GM18526 (cell line): ENCODE data around the gene NEDD4.

Experiments
- POLR2A ChIP-seq: IDR thresholded peaks from 3 replicates; pipeline ENCODE4 v1.6.1; 2011; ENCODE audit not compliant: insufficient read length; ENCODE audit errors: extremely low read depth

Gene NEDD4

DNA sequence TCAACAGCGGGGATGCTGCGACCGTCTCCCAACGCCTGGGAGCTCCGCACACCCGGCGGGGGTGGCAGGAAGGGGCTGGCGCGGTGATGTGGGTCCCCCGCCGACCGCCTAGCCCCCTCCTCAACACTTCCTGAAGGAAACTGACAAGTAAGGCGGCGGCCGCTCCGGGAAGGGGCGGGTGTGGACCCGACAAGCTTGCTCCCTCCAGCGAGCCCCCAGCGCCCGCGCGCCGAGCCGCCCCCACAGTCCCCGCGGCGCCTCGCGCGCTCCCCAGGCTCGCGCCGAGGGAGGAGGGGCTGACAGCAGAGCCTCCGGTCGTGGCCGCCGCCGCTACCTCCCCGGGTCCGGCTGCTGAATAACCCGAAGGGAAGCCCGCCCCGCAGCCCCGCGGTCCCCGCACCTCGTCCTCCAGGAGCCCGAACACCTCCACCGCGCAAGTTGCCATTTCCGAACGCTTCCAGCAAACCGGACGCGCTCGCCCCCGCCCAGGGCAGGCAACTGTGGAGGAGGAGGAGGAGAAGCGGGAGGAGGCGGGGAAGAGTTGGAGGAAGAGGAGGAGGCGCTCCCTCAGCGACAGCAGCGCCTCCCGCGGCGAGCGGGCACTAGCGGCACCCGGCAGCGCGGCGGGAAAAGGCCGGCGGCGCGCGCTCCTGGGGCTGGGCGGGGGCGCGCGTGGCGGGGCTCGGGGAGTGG lies at the start of gene NEDD4:
Gene NEDD4 (minus strand): TSS at position 502 of the 693 bp plus-strand sequence. CDS start 57 bp downstream, at position 445.
- no peak for TF ChIP-seq POLR2A

DNA sequence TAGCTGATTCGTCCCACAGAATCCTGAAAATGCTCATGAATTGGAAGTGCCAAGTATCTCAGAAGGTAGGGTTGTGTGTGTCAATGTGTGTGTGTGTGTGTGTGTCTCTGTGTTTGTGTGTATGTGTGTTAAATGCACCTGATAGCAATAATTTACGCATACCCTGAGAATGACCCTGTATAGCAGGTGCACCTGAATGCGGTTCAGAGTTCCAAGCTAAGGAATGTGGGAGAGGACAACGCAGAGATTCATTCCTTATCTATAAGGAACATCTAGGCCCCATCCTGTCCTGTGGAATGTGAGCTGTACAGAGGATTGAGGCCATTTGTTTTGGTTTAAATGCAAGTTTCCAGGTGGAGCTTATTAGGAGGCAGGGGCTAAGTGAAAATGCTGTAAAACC lies 49.1 kb upstream of the NEDD4 start:
- TF ChIP-seq POLR2A = no peak

DNA sequence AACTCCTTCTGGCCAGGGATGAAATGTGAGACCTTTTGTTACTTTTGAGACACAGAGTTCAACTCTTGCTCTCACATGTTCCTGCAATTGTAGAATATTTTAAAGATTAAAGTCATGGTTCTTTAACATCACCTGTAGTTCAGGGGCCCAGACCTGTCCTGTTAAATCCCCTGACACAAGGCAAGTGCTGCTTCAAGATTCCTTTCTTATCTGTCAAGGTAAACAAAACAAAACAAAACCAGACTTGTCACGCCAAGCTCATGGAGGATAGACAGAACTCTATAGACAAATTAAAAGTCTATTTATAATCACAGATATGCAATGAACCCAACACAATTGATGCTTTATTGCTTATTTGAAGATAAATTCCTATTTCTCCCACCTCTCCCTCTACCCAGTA lies 48.6 kb upstream of the NEDD4 start:
- no peak for TF ChIP-seq POLR2A

DNA sequence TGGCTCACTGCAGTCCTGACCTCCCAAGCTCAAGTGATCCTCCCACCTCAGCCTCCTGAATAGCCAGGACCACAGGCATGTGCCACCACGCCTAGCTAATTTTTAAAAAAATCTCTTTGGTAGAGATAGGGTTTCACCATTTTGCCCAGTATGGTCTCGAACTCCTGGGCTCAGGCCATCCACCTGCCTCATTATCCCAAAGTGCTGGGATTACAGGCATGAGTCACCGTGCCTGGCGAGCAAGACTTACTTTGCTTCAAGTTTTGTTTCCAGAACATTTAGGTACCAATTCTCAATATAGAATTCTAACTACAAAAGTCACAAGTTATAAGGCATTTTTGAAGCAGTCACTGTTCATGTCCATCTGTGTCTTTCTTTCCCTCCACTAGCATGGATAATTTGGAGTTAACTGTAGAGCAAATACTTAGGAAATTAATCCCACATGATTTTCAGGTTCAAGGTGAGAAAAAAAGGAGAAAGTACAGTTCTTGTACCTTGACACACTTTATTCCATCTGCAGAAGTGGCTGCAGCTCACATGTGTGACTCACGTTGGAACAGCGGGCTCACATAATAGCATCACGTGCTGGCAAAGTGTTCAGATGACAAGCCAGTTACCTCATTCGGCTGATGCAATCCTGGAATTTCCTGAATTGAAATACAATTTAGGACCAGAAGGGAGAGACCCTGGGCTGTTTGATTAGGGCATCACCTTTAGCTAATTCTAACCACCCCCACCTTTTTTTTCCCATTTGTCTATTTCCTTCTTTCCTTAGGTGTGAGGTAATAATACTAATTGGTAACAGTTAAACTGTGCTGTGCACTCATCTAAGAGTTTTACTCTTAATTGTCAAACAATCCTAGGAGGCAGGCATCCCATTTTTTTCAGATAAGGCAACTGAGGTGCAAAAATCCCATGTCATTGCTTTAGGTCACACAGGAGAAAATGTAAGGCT lies 46.9 kb upstream of the NEDD4 start:
- no peak for TF ChIP-seq POLR2A

- no peak for TF ChIP-seq POLR2A
Measured at GRCh38 chr15:56038707-56039106, 45.3 kb upstream of the NEDD4 start.

DNA sequence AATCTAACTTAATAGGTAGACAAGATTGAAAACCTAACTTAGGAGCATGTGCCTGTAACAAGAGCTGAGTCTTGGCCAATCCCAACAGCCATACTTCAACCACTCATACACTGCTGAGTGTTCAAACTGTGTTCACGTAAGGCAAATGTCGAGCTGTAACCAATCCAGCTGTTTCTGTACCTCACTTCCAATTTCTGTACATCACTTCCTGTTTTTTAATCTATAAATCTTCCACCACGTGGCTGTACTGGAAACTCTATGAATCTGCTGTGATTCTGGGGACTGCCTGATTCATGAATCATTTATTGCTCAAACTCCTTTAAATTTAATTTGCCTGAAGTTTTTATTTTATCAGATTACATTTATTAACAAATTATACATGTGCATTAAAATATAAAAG lies 44.6 kb upstream of the NEDD4 start:
- no peak for TF ChIP-seq POLR2A

DNA sequence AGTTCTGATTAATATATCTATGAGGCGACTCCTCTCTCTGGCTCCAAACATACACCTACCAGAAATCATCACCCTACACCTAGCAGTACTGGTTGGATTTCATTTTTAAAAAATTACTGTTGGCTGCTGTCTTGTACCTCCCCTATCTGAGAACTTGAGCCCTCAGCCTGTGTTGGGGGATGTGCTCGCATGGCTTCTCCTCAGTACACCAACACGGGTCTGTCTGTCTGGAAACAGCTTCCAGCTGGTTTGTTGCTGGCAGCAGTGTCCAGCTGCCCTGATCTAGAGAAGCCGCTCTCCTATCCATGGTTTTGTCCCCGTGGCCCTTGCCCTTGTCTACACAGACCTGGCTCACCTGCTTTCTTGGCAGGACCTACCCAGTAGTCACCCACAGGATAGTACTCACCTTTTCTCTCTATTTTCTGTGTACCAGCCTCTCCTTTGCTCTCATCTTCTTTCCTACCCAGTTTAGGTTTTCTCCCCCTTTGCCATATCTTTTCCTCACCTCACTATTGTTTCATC lies 43.2 kb upstream of the NEDD4 start:
- TF ChIP-seq POLR2A = no peak

DNA sequence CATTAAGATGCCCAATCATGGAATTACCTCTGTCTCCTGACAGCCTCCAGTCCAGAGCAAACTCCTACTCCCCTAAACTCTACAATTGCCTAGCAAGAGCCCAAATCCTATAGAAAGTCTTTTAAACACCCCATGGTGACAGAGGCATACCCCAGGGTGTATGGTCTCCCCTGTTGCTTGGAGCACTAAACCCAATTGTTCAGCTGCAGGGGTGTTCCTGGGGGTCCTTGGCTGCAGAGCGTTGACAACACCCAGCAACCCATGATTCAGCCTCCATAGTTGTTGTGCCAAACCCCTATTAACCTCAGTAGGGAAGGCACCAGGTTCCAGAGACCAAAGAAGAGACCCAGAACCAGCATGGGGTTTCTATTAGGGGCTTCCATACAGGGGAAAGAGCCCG lies 41.8 kb upstream of the NEDD4 start:
- no peak for TF ChIP-seq POLR2A

DNA sequence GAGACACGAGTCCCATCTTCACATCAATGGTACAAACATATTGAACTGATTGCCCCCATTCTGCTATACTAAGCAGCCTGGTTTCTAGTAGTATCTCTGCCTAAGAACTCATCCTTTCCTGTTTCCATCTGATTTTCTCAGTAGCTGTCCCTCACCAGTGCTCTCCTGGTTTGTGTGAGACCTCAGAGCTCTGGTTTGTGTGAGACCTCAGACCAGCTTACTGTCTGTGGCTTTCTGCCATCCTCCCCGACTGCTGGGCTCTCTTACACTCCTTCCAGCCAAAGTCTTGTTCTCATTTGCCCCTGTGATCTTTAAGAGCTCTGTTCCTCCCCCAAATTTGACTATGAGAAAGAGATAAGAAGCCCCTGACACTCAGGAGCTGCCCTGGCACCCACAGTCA lies 41.1 kb upstream of the NEDD4 start:
- TF ChIP-seq POLR2A = no peak

GRCh38 chr15:56032373-56032772 lies 39.0 kb upstream of the NEDD4 start:
- no peak for TF ChIP-seq POLR2A

GRCh38 chr15:56031836-56032235 lies 38.4 kb upstream of the NEDD4 start:
- no peak for TF ChIP-seq POLR2A

- no peak for TF ChIP-seq POLR2A
Measured at GRCh38 chr15:56031402-56031801, 38.0 kb upstream of the NEDD4 start.

DNA sequence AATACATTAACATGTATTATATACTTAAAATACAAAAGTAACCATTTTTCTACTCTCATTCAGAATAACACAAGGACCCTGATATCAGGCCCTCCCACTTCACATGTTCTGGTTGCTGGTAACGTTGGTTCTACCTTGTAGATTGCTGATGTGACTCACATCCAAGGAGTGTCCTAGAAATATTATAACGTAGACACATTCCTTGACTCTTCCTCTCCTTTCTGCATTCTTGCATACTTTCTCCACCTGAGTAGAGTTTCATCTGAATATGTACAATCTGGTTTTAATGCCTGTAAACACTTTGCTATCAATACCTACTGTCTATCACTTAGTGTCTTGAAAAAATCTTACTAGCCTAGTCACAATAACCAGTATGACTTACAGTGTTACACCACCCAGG lies 35.0 kb upstream of the NEDD4 start:
- TF ChIP-seq POLR2A = no peak

DNA sequence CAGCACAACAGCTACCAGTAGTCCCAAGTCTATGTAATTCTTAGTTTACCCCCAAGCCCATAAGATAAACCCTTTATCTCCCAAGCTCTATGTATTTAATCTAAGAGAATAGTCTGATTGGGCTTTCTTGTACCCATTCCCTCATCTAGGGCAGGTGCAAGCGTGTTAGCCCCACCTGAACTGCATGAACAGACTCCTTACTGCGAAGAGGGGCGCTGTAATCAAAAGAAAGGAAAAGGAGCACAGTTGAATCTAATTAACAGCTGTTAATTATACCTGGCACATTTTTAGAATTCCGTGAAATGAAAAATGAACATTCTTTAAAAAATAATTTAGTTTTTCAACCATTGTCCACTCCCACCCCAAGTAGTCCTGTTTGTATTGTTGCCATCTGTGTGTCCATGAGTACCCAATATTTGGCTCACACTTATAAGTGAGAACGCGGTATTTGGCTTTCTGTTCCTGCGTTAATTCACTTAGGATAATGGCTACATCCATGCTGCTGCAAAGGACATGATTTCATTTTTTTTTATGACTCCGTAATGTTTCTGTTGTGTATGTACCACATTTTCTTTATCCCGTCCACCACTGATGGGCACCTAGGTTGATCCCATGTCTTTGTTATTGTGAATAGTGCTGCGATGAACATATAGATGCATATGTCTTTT lies 26.5 kb upstream of the NEDD4 start:
- no peak for TF ChIP-seq POLR2A

- TF ChIP-seq POLR2A = no peak
Measured at GRCh38 chr15:56019060-56019793, 25.8 kb upstream of the NEDD4 start.
